Measurements from ENCODE around the gene CAMKMT.
"Not testable (repeated sequence)": the region's sequence is repeated elsewhere in the genome, so short reads cannot be mapped to it uniquely, and the experiment has no call there.

Gene CAMKMT

GRCh38 chr2:44572196-44572900, 210.6 kb downstream of the CAMKMT start:
- Histone ChIP-seq H3K36me3 (ENCODE audit: control insufficient read depth, insufficient read depth, low read length) (no peaks in the 10 kb centered on the region), H3K4me1 (ENCODE audit: control insufficient read depth, insufficient read depth, low read length) (peaks cover under 1% of the 10 kb centered on the region), H3K27me3 (ENCODE audit: control insufficient read depth, insufficient read depth, low read length, poor library complexity, severe bottlenecking) (no peaks in the 10 kb centered on the region), H3K27ac (ENCODE audit: insufficient read depth, low read depth, low read length, poor library complexity, severe bottlenecking) (no peak overlapping the region), H3K4me3 (ENCODE audit: insufficient read depth, low read depth, low read length) (no peak overlapping the region), H3K9me3 (ENCODE audit: control insufficient read depth, low read length) (no peaks in the 10 kb centered on the region)
- 90 to 97% methylated on average over 7 to 8 of the region's 8 CpGs for WGBS, 2 experiments

- no peak overlapping the region for H3K27ac ChIP-seq (ENCODE audit: insufficient read depth, low read depth, low read length, poor library complexity, severe bottlenecking)
- H3K9me3 ChIP-seq (ENCODE audit: control insufficient read depth, low read length) = no peaks in the 10 kb centered on the region
- H3K36me3 ChIP-seq (ENCODE audit: control insufficient read depth, insufficient read depth, low read length) = no peaks in the 10 kb centered on the region
- no peaks in the 10 kb centered on the region for H3K27me3 ChIP-seq (ENCODE audit: control insufficient read depth, insufficient read depth, low read length, poor library complexity, severe bottlenecking)
- no peak overlapping the region for H3K4me3 ChIP-seq (ENCODE audit: insufficient read depth, low read depth, low read length)
- WGBS, 2 experiments = 93 to 95% methylated on average over 4 to 5 of the region's 5 CpGs
- no peaks in the 10 kb centered on the region for H3K4me1 ChIP-seq (ENCODE audit: control insufficient read depth, insufficient read depth, low read length)
Measured at GRCh38 chr2:44573996-44574395, 212.2 kb downstream of the CAMKMT start.

DNA sequence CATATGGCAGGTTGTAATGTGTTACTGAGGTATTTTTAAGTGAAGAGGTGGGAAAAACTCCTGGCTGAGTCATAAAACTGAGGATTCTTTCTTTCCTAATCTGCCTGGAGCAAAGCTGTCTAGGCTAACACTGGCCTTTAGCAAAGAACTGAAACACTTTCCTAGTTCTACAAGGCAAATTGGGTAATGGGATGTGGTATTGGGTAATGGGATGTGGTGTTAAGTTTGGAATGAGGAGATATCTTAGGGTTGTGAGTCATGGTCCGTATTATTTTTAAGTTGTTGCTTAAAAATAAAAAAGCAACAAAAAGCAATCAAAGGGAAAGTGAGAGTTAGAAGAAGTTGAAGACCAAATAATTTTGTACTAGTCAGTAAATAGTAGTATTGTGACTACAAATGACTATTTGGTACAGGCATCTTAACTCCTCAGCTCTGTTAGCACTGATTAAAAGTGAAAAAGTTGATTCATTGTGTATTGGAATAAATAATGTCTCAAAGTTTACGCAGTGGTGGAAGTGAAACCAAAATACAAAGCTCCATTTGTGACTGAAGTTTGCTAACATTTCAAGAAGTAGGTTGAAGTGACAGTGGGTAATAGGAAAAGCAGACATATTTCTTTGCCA, 216.8 kb downstream of the CAMKMT start:
- H3K27me3 ChIP-seq (ENCODE audit: control insufficient read depth, insufficient read depth, low read length, poor library complexity, severe bottlenecking) = no peaks in the 10 kb centered on the region
- H3K4me3 ChIP-seq (ENCODE audit: insufficient read depth, low read depth, low read length) = no peak overlapping the region
- no peak overlapping the region for H3K27ac ChIP-seq (ENCODE audit: insufficient read depth, low read depth, low read length, poor library complexity, severe bottlenecking)
- no peaks in the 10 kb centered on the region for H3K4me1 ChIP-seq (ENCODE audit: control insufficient read depth, insufficient read depth, low read length)
- 90 to 100% methylated on average over 2 of the region's 2 CpGs for WGBS, 2 experiments
- no peaks in the 10 kb centered on the region for H3K9me3 ChIP-seq (ENCODE audit: control insufficient read depth, low read length)
- no peaks in the 10 kb centered on the region for H3K36me3 ChIP-seq (ENCODE audit: control insufficient read depth, insufficient read depth, low read length)

GRCh38 chr2:44579115-44579836, 217.5 kb downstream of the CAMKMT start:
- Histone ChIP-seq H3K27me3 (ENCODE audit: control insufficient read depth, insufficient read depth, low read length, poor library complexity, severe bottlenecking) (no peaks in the 10 kb centered on the region), H3K4me1 (ENCODE audit: control insufficient read depth, insufficient read depth, low read length) (no peaks in the 10 kb centered on the region), H3K4me3 (ENCODE audit: insufficient read depth, low read depth, low read length) (no peak overlapping the region), H3K9me3 (ENCODE audit: control insufficient read depth, low read length) (no peaks in the 10 kb centered on the region), H3K27ac (ENCODE audit: insufficient read depth, low read depth, low read length, poor library complexity, severe bottlenecking) (no peak overlapping the region), H3K36me3 (ENCODE audit: control insufficient read depth, insufficient read depth, low read length) (no peaks in the 10 kb centered on the region)
- WGBS, 2 experiments = 91% methylated on average over 6 of the region's 6 CpGs

DNA sequence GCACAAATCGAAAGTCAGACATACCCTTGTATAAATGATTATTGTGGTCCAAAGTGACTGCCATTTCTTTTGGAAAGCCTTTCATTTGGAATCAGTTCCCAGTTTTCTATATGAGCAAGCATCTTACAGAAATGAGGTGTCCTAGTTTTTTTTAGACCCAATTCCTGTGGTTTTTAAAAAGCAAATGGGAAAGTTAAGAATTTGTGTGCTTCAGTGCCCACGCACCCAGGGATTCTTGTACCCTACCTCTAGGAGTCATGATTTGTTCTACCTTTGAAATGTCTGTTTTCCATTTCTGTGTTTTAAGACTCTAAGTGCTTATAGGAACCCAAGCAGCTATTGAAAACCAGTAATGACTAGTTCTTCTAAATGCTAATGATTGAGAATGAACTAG, 218.1 kb downstream of the CAMKMT start:
- Histone ChIP-seq H3K36me3 (ENCODE audit: control insufficient read depth, insufficient read depth, low read length) (no peaks in the 10 kb centered on the region), H3K27me3 (ENCODE audit: control insufficient read depth, insufficient read depth, low read length, poor library complexity, severe bottlenecking) (no peaks in the 10 kb centered on the region), H3K9me3 (ENCODE audit: control insufficient read depth, low read length) (no peaks in the 10 kb centered on the region), H3K4me1 (ENCODE audit: control insufficient read depth, insufficient read depth, low read length) (no peaks in the 10 kb centered on the region), H3K27ac (ENCODE audit: insufficient read depth, low read depth, low read length, poor library complexity, severe bottlenecking) (no peak overlapping the region), H3K4me3 (ENCODE audit: insufficient read depth, low read depth, low read length) (no peak overlapping the region)
- WGBS, 2 experiments = 96 to 98% methylated on average over 2 of the region's 2 CpGs

- 82 to 95% methylated on average over 2 to 3 of the region's 3 CpGs for WGBS, 2 experiments
- Histone ChIP-seq H3K27me3 (ENCODE audit: control insufficient read depth, insufficient read depth, low read length, poor library complexity, severe bottlenecking) (no peaks in the 10 kb centered on the region), H3K36me3 (ENCODE audit: control insufficient read depth, insufficient read depth, low read length) (no peaks in the 10 kb centered on the region), H3K4me3 (ENCODE audit: insufficient read depth, low read depth, low read length) (no peak overlapping the region), H3K4me1 (ENCODE audit: control insufficient read depth, insufficient read depth, low read length) (no peaks in the 10 kb centered on the region), H3K9me3 (ENCODE audit: control insufficient read depth, low read length) (no peaks in the 10 kb centered on the region), H3K27ac (ENCODE audit: insufficient read depth, low read depth, low read length, poor library complexity, severe bottlenecking) (no peak overlapping the region)
Measured at GRCh38 chr2:44580875-44581515, 219.2 kb downstream of the CAMKMT start.

DNA sequence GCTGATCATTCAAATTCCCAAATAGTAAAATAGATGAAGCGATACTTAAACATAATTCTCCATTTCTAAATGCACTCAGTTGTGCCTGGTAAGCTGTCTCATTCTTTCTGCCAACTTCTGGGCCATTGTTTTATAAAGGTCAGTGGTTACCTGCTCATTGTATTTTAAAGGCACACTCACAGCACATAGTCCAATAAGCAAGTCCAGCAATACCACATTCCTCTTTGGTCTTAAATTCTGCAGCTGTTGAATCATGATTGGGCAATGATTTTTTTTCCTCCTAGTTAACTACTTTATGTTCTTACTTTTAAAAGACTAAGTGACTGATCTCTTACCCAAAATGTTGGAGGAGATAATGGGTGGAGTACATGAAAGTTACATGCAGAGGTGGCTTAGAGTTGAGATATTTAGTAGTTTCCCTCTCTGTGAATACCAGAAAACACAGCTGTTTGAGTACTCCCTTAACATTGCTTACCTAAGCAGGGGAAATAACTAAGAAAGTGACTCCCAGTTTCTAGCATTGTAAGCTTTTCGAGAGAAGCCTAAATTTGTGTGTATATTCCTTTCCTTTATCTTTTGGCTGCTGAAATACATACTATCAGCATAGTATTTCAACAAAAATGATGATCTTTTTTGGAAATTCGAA, 220.7 kb downstream of the CAMKMT start:
- H3K27me3 ChIP-seq (ENCODE audit: control insufficient read depth, insufficient read depth, low read length, poor library complexity, severe bottlenecking) = no peaks in the 10 kb centered on the region
- H3K27ac ChIP-seq (ENCODE audit: insufficient read depth, low read depth, low read length, poor library complexity, severe bottlenecking) = no peak overlapping the region
- H3K36me3 ChIP-seq (ENCODE audit: control insufficient read depth, insufficient read depth, low read length) = no peaks in the 10 kb centered on the region
- no peaks in the 10 kb centered on the region for H3K4me1 ChIP-seq (ENCODE audit: control insufficient read depth, insufficient read depth, low read length)
- WGBS, 2 experiments = 91 to 100% methylated on average over 1 of the region's 3 CpGs
- H3K4me3 ChIP-seq (ENCODE audit: insufficient read depth, low read depth, low read length) = no peak overlapping the region
- H3K9me3 ChIP-seq (ENCODE audit: control insufficient read depth, low read length) = no peaks in the 10 kb centered on the region

GRCh38 chr2:44595615-44596014, 233.9 kb downstream of the CAMKMT start:
- not testable (repeated sequence) for H3K4me1 ChIP-seq (ENCODE audit: control insufficient read depth, insufficient read depth, low read length); H3K36me3 ChIP-seq (ENCODE audit: control insufficient read depth, insufficient read depth, low read length); H3K27ac ChIP-seq (ENCODE audit: insufficient read depth, low read depth, low read length, poor library complexity, severe bottlenecking); H3K27me3 ChIP-seq (ENCODE audit: control insufficient read depth, insufficient read depth, low read length, poor library complexity, severe bottlenecking); H3K9me3 ChIP-seq (ENCODE audit: control insufficient read depth, low read length); H3K4me3 ChIP-seq (ENCODE audit: insufficient read depth, low read depth, low read length)
- WGBS, 2 experiments = 94 to 98% methylated on average over 2 of the region's 2 CpGs

DNA sequence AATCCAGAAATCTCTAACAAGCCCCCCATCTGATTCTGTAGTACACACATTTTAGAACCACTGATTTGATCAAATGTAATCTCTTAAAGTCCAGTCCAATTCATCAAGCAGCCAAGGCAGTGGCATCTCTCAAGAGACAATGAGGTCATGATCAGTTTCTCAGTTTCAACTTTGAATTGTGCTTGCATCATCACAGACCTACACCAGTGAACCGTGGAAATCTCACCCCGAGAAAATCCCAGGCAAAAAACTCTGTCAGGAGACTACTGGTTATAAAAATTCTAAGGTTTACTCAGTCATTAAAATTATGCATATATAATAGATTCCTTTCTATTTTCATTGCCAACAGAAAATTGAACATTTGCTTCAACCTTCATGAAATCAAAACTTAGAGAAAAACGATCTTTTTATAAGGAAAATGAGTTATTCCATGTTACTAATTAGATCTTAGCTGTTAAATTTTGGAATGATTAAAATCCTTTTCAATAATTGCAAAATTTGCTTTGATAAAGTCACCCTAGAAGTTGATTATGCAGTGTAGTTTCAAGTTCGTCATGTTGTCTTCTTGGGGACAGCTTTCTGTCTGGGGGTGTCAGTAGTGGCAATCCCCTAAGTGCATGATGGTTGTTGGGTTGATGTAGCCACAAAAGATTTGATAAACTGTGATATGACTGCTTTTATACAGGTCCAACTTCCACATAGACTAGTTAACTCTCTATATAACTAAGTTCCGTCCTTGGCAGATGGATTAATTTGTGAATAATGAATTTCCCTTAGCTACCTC, 235.0 kb downstream of the CAMKMT start:
- H3K4me1 ChIP-seq (ENCODE audit: control insufficient read depth, insufficient read depth, low read length) = no peaks in the 10 kb centered on the region
- WGBS, 2 experiments = 88 to 95% methylated on average over 2 to 4 of the region's 5 CpGs
- H3K4me3 ChIP-seq (ENCODE audit: insufficient read depth, low read depth, low read length) = no peak overlapping the region

More for the DNA sequence above, 235.0 kb downstream of the CAMKMT start:
- H3K36me3 ChIP-seq (ENCODE audit: control insufficient read depth, insufficient read depth, low read length) = no peaks in the 10 kb centered on the region
- H3K27ac ChIP-seq (ENCODE audit: insufficient read depth, low read depth, low read length, poor library complexity, severe bottlenecking) = no peak overlapping the region
- no peaks in the 10 kb centered on the region for H3K9me3 ChIP-seq (ENCODE audit: control insufficient read depth, low read length)
- H3K27me3 ChIP-seq (ENCODE audit: control insufficient read depth, insufficient read depth, low read length, poor library complexity, severe bottlenecking) = no peaks in the 10 kb centered on the region

Measured in ectodermal cell (in vitro differentiated cells).